LNCaP clone FGC (cell line): ENCODE data around the gene CLCN7.

Source experiments
- DNase-seq: peaks from one replicate; pipeline ENCODE4 v3.0.0-alpha.2; 2011; ENCODE audit warnings: low read depth
- H3K4me3 ChIP-seq: 2 replicates; pipeline ENCODE4 v1.5.1; 2011; ENCODE audit warnings: mild to moderate bottlenecking, low read depth, low read length, control low read depth
- TF ChIP-seq, protein P1 (sequence below): IDR thresholded peaks from 2 replicates; pipeline ENCODE4 v1.5.1; 2012; ENCODE audit warnings: mild to moderate bottlenecking; ENCODE audit not compliant: control insufficient read depth, insufficient read depth; ENCODE audit errors: extremely low read depth

The CLCN7 gene

GRCh38 chr16:1460602-1461138, 14.2 kb downstream of the CLCN7 start:
- TF ChIP-seq, protein P1, sequence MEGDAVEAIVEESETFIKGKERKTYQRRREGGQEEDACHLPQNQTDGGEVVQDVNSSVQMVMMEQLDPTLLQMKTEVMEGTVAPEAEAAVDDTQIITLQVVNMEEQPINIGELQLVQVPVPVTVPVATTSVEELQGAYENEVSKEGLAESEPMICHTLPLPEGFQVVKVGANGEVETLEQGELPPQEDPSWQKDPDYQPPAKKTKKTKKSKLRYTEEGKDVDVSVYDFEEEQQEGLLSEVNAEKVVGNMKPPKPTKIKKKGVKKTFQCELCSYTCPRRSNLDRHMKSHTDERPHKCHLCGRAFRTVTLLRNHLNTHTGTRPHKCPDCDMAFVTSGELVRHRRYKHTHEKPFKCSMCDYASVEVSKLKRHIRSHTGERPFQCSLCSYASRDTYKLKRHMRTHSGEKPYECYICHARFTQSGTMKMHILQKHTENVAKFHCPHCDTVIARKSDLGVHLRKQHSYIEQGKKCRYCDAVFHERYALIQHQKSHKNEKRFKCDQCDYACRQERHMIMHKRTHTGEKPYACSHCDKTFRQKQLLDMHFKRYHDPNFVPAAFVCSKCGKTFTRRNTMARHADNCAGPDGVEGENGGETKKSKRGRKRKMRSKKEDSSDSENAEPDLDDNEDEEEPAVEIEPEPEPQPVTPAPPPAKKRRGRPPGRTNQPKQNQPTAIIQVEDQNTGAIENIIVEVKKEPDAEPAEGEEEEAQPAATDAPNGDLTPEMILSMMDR = no peak
- no peak for DNase-seq
- H3K4me3 ChIP-seq = no peak overlapping the region

- DNase-seq = no peak
- TF ChIP-seq, protein P1 = no peak
- H3K4me3 ChIP-seq = no peak overlapping the region
Observed at GRCh38 chr16:1459967-1460366, 14.9 kb downstream of the CLCN7 start.

GRCh38 chr16:1458977-1459341, 15.9 kb downstream of the CLCN7 start:
- DNase-seq = no peak
- no peak overlapping the region for H3K4me3 ChIP-seq

DNA sequence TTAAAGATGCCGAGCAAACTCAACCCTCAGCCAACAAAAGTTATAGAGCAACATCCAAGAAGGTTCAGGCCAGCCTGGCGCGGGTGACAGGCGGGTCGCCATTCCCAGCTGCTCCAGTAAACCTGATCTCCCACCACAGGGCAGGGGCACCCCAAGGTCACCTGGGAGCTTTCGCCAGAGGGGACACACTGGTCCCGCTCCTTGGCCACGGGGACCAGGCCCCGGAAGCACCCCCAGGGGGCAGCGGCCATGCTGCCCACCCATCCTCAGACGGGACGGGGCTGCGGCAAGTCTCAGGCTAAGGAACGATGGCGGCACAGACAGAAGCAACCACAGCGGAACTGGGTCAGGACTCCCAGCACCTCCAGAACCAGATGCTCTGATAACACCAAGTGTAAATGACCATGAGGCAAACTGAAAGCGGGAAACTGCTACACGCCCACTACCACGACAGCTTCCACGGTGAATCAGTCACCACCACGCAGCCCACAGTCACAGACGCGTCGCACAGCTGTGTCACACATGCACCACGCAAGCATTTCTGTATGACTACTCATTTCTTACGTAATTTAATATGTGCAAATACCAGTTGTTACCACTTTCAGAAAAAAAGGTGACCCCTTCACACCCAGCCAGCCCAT, 16.4 kb downstream of the CLCN7 start:
- no peak for DNase-seq
- TF ChIP-seq, protein P1 = no peak
- no peak overlapping the region for H3K4me3 ChIP-seq

More at GRCh38 chr16:1458977-1459341, 15.9 kb downstream of the CLCN7 start:
- TF ChIP-seq, protein P1 = no peak

DNA sequence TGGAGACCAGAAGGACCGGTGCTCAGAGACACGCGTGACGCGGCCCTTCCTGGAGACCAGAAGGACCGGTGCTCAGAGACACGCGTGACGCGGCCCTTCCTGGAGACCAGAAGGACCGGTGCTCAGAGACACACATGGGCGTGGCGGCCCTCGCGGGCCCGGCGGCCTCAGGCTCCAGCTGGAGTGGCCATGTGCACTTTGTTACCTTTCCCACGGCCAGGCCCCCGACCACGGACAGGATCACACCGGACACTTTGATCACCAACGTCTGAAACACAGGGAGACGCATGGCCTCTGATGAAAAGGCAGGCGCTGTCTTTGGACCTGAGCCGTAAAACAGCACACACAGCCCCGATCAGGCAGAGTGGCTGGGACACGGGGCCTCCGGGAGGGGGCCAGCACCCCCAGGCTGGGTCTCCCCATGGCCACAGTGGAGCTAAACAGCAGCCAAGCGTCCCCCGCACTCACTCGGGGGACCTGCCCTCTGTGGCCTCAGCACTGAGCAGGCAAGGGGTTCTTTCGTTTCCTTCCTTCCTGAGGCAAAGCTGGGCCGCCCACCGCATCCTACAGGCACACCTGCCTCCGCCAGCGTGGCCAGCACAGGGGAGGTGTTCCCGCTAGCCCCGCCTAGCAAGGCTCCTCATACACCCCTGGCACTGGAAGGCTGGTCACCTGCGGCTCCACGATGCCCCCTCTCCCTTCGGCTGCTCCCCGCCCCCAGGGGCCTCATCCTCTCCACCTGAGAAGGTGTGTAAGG, 17.2 kb downstream of the CLCN7 start:
- H3K4me3 ChIP-seq = no peak overlapping the region
- TF ChIP-seq, protein P1 = no peak
- DNase-seq = no peak

DNA sequence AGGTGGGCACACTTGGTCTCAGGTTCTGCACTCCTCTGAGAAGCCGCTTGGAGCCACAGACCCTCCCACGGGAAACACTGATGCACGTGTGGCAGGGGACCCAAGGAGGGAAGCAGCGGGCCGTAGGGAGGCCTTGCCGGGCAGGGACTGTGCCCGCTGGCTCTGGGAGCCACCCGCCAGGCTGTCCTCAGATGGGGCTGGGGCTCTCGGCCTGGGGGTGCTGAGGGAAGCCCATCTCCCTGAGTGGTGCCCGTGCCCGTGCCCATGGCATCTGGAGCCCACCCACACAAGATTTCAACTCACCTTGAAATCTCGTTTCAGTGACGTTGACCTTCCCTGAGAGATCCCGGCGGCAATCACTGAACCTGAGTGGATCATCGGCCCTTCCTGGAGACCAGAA, 17.9 kb downstream of the CLCN7 start:
- TF ChIP-seq, protein P1 = no peak
- H3K4me3 ChIP-seq = no peak overlapping the region
- DNase-seq = no peak
